ENCODE data around the gene ADGRE2.

Gene ADGRE2

DNA sequence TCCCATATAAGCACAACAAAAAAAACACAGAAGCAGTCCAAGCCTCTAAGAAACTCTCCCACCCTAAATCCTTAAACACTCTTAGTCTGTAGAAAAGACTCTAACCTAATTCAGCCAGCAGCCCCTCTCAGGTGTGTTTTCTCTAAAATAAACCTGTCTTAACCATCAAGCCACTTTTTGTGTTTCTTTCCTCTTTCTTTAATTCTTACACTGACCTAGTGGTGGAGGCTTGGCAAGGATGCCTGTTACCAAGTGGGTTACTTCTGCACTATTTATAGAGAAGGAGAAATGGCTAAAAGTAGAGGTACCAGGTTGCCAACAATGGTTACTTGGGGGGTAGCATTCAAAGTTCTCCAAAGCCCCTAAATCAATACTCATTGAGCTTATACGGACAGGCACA, 44.8 kb downstream of the ADGRE2 start:
- DNase-seq (ENCODE audit: low read depth), result no peak

DNA sequence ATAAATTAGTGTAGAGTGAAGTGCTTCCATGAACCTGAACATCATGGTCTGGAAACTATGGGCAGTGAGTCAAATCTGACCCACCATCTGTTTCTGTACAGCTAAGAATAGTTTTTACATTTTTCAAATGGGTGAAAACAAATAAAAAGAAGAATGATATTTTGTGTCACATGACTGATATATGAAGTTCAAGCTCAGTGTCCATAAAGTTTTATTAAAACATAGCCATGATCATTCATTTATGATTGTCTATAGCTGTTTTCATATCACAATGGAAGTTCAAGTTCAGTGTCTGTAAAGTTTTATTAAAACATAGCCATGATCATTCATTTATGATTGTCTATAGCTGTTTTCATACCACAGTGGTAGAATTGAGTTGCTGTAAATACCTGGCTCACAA, 45.9 kb downstream of the ADGRE2 start:
- DNase-seq (ENCODE audit: low read depth), result no peak

- DNase-seq (ENCODE audit: low read depth), result no peak
Observed at GRCh38 chr19:14731200-14731599, 47.2 kb downstream of the ADGRE2 start.

GRCh38 chr19:14728595-14728994, 49.8 kb downstream of the ADGRE2 start:
- no peak for DNase-seq (ENCODE audit: low read depth)

DNA sequence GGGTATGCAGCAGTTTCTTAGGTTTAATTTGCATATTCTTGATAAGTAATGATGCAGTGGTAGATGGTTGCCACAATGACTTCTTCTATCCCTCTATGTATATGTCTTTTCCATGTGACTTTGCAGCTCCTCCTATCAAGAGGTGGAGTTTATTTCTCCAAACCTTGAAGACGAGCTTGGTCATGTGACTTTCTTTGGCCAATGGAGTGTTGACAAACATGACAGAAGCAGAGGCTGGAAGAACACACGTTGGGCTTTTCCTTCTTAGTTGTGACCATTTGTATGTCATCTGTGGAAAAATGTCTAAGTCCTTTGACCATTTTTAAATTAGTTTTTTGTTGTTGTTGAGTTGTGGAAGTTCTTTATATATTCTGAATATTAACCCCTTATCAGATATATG, 56.2 kb downstream of the ADGRE2 start:
- no peak for DNase-seq (ENCODE audit: low read depth)

DNA sequence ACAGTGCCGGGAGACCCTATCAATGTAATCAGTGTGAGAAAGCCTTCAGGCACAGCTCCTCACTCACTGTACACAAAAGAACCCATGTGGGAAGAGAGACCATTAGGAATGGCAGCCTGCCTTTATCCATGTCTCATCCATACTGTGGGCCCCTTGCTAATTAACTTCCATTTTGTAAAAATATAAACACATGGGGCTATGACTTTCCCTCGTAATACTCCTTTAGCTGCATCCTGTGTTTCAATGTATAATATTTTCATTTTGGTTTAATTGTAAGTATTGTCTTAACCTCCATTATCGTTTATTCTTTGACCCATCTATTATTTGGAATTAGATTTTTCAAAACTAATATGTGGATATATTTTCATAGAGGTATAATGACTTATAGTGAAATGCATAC, 59.2 kb downstream of the ADGRE2 start:
- no peak for DNase-seq (ENCODE audit: low read depth)

GRCh38 chr19:14718522-14719116, 59.7 kb downstream of the ADGRE2 start:
- no peak for DNase-seq (ENCODE audit: low read depth)

GRCh38 chr19:14715841-14716240, 62.5 kb downstream of the ADGRE2 start:
- no peak for DNase-seq (ENCODE audit: low read depth)

DNA sequence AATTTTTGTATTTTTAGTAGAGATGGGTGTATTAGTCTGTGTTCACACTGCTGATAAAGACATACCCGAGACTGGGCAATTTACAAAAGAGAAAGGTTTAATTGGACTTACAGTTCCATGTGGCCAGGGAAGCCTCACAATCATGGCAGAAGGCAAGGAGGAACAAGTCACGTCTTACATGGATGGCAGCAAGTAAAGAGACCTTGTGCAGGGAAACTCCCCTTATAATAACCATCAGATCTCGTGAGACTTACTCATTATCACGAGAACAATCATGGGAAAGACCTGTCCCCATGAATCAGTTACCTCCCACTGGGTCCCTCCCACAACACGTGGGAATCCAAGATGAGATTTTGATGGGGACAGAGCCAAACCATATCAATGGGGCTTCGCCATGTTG, 73.9 kb downstream of the ADGRE2 start:
- no peak for DNase-seq (ENCODE audit: low read depth)

DNA sequence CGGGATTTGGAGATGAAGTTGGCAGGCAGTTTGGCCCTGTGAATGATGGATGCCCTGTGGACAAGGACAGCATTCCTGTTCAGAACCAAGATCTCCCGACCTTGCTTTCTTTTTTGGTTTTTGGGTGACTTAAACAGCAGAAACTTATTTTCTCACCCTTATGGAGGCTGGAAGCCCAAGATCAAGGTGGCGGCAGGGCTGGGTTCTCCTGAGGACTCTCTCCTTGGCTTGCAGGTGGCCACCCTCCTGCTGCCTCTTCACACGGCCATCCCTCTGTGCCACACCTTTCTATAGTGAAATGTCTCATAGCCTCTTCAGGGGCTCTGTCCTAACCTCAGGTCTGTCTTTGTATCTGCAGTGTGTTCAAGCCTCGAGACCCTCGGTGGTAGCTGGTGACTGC, 74.5 kb downstream of the ADGRE2 start:
- DNase-seq (ENCODE audit: low read depth), result no peak

DNA sequence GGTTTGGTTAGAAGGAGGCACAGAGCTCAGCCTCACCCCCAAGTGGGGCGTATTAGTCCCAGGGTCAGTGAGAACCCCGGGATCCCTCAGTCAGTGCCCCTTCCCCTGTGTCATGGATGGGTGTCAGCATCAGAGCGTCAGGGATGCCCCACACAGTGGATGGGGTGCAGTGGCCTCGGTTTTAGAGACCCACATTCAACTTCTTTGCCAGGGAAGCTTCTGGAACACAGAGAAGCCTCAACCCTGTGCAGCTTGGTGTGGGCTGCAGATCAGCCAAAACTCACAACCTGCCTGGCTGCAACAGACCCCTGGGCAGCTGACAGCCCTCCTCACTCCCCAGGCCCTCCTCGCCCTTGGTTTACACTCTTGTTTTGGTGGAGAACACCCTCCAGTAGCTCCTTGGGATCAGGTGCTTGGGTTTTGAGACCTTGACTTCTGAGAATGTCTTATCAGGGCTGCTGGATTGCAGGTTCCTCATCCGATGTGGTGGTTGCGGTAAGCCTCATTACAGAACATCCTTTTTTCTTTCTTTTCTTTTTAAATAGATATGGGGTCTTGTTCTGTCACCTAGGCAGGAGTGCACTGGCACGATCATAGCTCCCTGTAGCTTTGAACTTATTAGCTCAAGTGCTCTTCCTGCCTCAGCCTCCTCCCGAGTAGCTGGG, 77.5 kb downstream of the ADGRE2 start:
- no peak for DNase-seq (ENCODE audit: low read depth)

- DNase-seq (ENCODE audit: low read depth), result no peak
Observed at GRCh38 chr19:14699641-14700040, 78.7 kb downstream of the ADGRE2 start.

- no peak for DNase-seq (ENCODE audit: low read depth)
Observed at GRCh38 chr19:14695471-14695870, 82.9 kb downstream of the ADGRE2 start.

- DNase-seq (ENCODE audit: low read depth), result no peak
Observed at GRCh38 chr19:14694641-14695266, 83.6 kb downstream of the ADGRE2 start.

DNA sequence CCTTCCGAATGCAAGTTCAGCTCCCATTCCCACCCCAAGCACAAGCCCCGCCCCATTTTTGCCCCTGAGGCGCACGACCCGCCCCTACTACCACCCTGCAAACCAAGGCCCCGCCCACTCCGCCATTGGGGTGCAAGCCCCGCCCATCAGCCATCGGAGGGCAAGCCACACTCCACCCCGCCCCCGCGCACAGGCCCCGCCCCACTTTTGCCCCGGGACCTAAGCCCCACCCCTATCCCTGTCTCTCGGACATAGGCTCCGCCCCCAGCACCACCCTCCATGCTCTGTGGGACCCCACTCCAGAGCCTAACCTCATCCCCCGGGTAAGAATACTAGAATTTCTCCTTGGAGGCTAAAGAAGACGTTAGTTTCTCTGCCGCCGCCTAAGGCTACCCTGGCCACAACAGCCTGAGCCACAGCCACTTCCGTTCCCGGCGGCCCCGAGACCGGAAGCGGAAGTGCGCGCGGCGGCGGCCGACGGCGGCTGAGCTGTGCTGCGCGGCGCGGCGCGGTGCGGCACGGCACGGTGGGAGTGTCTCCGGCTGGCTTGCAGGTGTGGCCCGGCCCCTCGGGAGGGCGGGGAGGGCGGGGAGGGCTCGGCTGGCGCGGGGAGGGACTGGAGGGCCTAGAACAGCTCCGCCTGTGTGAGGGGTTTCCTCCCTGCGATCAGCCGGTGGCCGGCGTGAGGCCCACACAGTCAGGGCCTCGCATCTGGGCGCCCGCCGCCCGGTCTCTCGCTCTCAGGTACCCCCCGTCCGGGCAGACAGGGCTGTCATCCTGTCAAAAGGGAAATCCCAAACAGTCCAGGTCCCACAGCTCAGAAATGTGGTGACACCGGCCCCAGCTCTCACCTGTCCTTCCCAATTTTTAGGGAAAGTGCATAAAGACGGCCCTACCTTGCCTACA, 88.5 kb downstream of the ADGRE2 start, which contains the start of gene ZNF333:
ZNF333 (plus strand) TSS at position 451 of the 906 bp plus-strand sequence. CDS start 3,444 bp downstream, outside the sequence.
- DNase-seq (ENCODE audit: low read depth), result peak; percentile 83

- DNase-seq (ENCODE audit: low read depth), result no peak
Observed at GRCh38 chr19:14686411-14686810, 91.9 kb downstream of the ADGRE2 start.

DNA sequence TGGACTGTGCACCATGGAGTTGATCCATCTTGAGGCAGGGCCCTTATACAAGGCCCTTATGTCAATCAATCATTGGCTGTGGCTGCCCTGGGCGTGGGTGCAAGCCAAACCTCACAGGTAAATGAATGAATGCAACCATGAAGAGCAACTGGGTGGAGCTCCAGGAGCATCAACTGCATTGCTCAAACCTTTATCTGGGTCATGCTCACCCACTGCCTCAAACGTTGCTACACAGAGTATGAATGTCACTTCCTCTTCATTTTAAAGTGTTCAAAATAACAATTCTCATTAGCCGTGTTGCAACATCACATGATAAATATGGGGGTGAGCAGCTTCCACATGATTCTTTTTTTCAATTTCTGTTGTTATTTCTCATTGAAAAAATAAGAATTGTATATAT, 94.9 kb downstream of the ADGRE2 start:
- DNase-seq (ENCODE audit: low read depth), result no peak
